ENCODE measurements around the gene TNS1. TPM values are rescaled to one million over a fixed set of nuclear protein-coding genes. Genes with fewer than 3 reads are reported as not detected.
A peak's percentile ranks its signal among the peaks of the same experiment; 100 is the strongest.

Gene TNS1
- total RNA-seq, 1 experiment from 2014 or later = 3.4 TPM

GRCh38 chr2:217905896-217906295, 96.9 kb downstream of the TNS1 start:
- no peak overlapping the region for H3K9ac ChIP-seq (ENCODE audit: extremely low read depth, insufficient read length, low read length)
- H3K27ac Mint-ChIP-seq = peak overlapping the region in 1 of 3 experiments; percentile 78; a peak in 1 of 7 replicates

More at GRCh38 chr2:217905896-217906295, 96.9 kb downstream of the TNS1 start:
- Histone ChIP-seq H3K18ac (ENCODE audit: insufficient read length, low read depth, low read length) (no peak overlapping the region), H2BK12ac (ENCODE audit: insufficient read length, low read depth, low read length) (no peak overlapping the region), H2BK20ac (ENCODE audit: low read depth, low read length, poor library complexity, severe bottlenecking) (no peak overlapping the region), H2BK15ac (ENCODE audit: low read depth, low read length) (no peak overlapping the region), H3K56ac (ENCODE audit: insufficient read length, low read depth, low read length) (no peak overlapping the region), H3K4me2 (ENCODE audit: insufficient read depth, insufficient read length, low read length) (no peak overlapping the region), H3K27me3 (ENCODE audit: insufficient read depth, low read length) (no peaks in the 10 kb centered on the region), H4K91ac (ENCODE audit: insufficient read length, low read depth, low read length) (no peak overlapping the region), H3T11ph (ENCODE audit: low read length) (no peak overlapping the region), H3K79me2 (ENCODE audit: insufficient read depth, low read length) (no peaks in the 10 kb centered on the region), H4K8ac (replicated peaks; ENCODE audit: insufficient read length, low read depth, low read length) (no peak overlapping the region), H2AFZ (ENCODE audit: low read length) (no peak overlapping the region), H3K79me1 (ENCODE audit: insufficient read depth, low read depth, low read length, poor library complexity, severe bottlenecking) (no peaks in the 10 kb centered on the region), H4K20me1 (ENCODE audit: control insufficient read depth, insufficient read depth, insufficient read length) (no peaks in the 10 kb centered on the region), H3K23me2 (ENCODE audit: insufficient read length, low read depth, low read length, poor library complexity, severe bottlenecking) (no peaks in the 10 kb centered on the region), H2BK5ac (ENCODE audit: insufficient read length, low read length) (no peak overlapping the region), H3K4ac (ENCODE audit: low read depth, low read length) (no peak overlapping the region), H3K4me1 (ENCODE audit: insufficient read depth, low read length) (no peaks in the 10 kb centered on the region), H3K23ac (ENCODE audit: insufficient read length, low read depth, low read length) (no peak overlapping the region), H3K27ac (ENCODE audit: insufficient read length, low read depth, low read length) (no peak overlapping the region), H2AK5ac (ENCODE audit: insufficient read length, low read length) (no peak overlapping the region), H3K9me3 (ENCODE audit: control insufficient read depth, low read depth, low read length) (no peaks in the 10 kb centered on the region), H2BK120ac (ENCODE audit: low read depth, low read length, poor library complexity, severe bottlenecking) (no peak overlapping the region), H3K14ac (ENCODE audit: insufficient read depth, low read length) (peak overlapping the region; percentile 7; the same call in 1 of the 2 replicates), H4K5ac (ENCODE audit: insufficient read length, low read depth, low read length) (no peak overlapping the region)
- no peak for TF ChIP-seq CTCF (conservative IDR thresholded peaks at IDR 0.05)
- Mint-ChIP-seq H3K4me1 (peaks cover 7 to 34% of the 10 kb centered on the region in 2 experiments; a peak in 3 of 4 replicates), H3K27me3 (ENCODE audit: low read depth) (peaks cover 2% of the 10 kb centered on the region; the same call in 1 of the 2 replicates), H3K9me3 (no peaks in the 10 kb centered on the region), H3K36me3 (ENCODE audit: insufficient read depth in 1 of 3, low read depth in 3 of 3) (no peaks in the 10 kb centered on the region; a peak in 1 of 7 replicates), H3K4me3 (no peak overlapping the region)
- no peak for DNase-seq
- WGBS (ENCODE audit: extremely low coverage, insufficient read length, low lambda C conversion rate) = no CpG with 5 or more reads among the region's 9 CpGs
